ENCODE results near the gene ARRDC1. TPM values are rescaled to one million over a fixed set of nuclear protein-coding genes. Genes with fewer than 3 reads are reported as not detected.
A peak's percentile ranks its signal among the peaks of the same experiment; 100 is the strongest.

Gene ARRDC1
- total and polyA plus RNA-seq, 8 donors = 20.9 to 161 (median 26.5) TPM

GRCh38 chr9:137580209-137580953 lies 25.1 kb upstream of the ARRDC1 start:
- Histone ChIP-seq H3K4me3 (no peak overlapping the region), H3K36me3 (peaks cover 0 to 10% (median 0%) of the 10 kb centered on the region in 3 donors), H3K27ac (no peak overlapping the region), H3K27me3 (no peaks in the 10 kb centered on the region), H3K9me3 (no peaks in the 10 kb centered on the region), H3K4me1 (peaks cover 7 to 17% (median 12%) of the 10 kb centered on the region in 3 donors)
- TF ChIP-seq CTCF (IDR thresholded peaks at IDR 0.05) = no peak
- 90 to 91% methylated on average over 23 of the region's 23 CpGs for WGBS, 2 donors
- no peak for ATAC-seq
- intact Hi-C loops (cut with DNase I) = no loop called here
- FAIRE-seq = no peak
- peak in 2 of 6 donors; percentile 37 to 64 for DNase-seq

- FAIRE-seq = no peak
- no peak for ATAC-seq
- no peak overlapping the region for H3K4me3 ChIP-seq
- no peak overlapping the region for H3K27ac ChIP-seq
- H3K27me3 ChIP-seq = no peaks in the 10 kb centered on the region
- intact Hi-C loops (cut with DNase I) = no loop called here
- H3K36me3 ChIP-seq = peaks cover 0 to 6% (median 0%) of the 10 kb centered on the region in 3 donors
- TF ChIP-seq CTCF (IDR thresholded peaks at IDR 0.05) = no peak
- DNase-seq = no peak
- H3K9me3 ChIP-seq = no peaks in the 10 kb centered on the region
- WGBS, 2 donors = 95% methylated on average over 4 of the region's 4 CpGs
- H3K4me1 ChIP-seq = peaks cover 7 to 17% (median 12%) of the 10 kb centered on the region in 3 donors
These were observed 24.5 kb upstream of the ARRDC1 start for GRCh38 chr9:137580954-137581322.

- peaks cover 4 to 15% (median 10%) of the 10 kb centered on the region in 3 donors for H3K4me1 ChIP-seq
- no peak for ATAC-seq
- H3K36me3 ChIP-seq = peaks cover 0 to 7% (median 2%) of the 10 kb centered on the region in 3 donors
- no peaks in the 10 kb centered on the region for H3K9me3 ChIP-seq
- peak in 1 of 6 donors; percentile 22 for DNase-seq
- no peak for TF ChIP-seq CTCF (IDR thresholded peaks at IDR 0.05)
- no peak overlapping the region for H3K4me3 ChIP-seq
- H3K27ac ChIP-seq = no peak overlapping the region
- no peak for FAIRE-seq
- WGBS, 2 donors = 90 to 92% methylated on average over 21 to 22 of the region's 22 CpGs
- H3K27me3 ChIP-seq = no peaks in the 10 kb centered on the region
- intact Hi-C loops (cut with DNase I) = no loop called here
These were observed 23.9 kb upstream of the ARRDC1 start for GRCh38 chr9:137581361-137582285.

GRCh38 chr9:137582286-137582860 lies 23.1 kb upstream of the ARRDC1 start:
- Histone ChIP-seq H3K27ac (no peak overlapping the region), H3K4me1 (peaks cover 0 to 10% (median 2%) of the 10 kb centered on the region in 3 donors), H3K4me3 (no peak overlapping the region), H3K36me3 (peaks cover 0 to 15% (median 7%) of the 10 kb centered on the region in 3 donors), H3K9me3 (no peaks in the 10 kb centered on the region), H3K27me3 (no peaks in the 10 kb centered on the region)
- DNase-seq = peak in 1 of 6 donors; percentile 39
- no peak for ATAC-seq
- no peak for FAIRE-seq
- 71 to 74% methylated on average over 20 of the region's 20 CpGs for WGBS, 2 donors
- intact Hi-C loops (cut with DNase I) = no loop called here
- TF ChIP-seq CTCF (IDR thresholded peaks at IDR 0.05) = peak in 1 of 4 donors; percentile 10

Measured in pancreas (tissue), 10 donors.